DOHH2 (cell line): ENCODE results near the gene CHRDL2.

Experiments
- CTCF ChIP-seq: fragments of 200-600 bp; sonication (generic); IDR thresholded peaks from one replicate; pipeline ENCODE4 v1.5.1; 2014; ENCODE audit warnings: antibody characterized with exemption, mild to moderate bottlenecking, low read depth, low read length; ENCODE audit not compliant: poor library complexity, severe bottlenecking
- EZH2phosphoT487 ChIP-seq: fragments of 200-600 bp; sonication (generic); IDR thresholded peaks from 2 replicates; pipeline ENCODE4 v1.6.1; 2017; ENCODE audit warnings: borderline replicate concordance, mild to moderate bottlenecking, antibody characterized with exemption, low read length, moderate library complexity, mixed read lengths

- TF ChIP-seq CTCF = no peak
- TF ChIP-seq EZH2phosphoT487 = no peak
Measured at GRCh38 chr11:74650498-74650897, 80.7 kb downstream of the CHRDL2 start.
